ENCODE measurements around the gene TM9SF2. TPM values are rescaled to one million over a fixed set of nuclear protein-coding genes. Genes with fewer than 3 reads are reported as not detected.

Gene TM9SF2
- total RNA-seq, 4 donors from 2014 or later = 185 to 207 (median 200) TPM

DNA sequence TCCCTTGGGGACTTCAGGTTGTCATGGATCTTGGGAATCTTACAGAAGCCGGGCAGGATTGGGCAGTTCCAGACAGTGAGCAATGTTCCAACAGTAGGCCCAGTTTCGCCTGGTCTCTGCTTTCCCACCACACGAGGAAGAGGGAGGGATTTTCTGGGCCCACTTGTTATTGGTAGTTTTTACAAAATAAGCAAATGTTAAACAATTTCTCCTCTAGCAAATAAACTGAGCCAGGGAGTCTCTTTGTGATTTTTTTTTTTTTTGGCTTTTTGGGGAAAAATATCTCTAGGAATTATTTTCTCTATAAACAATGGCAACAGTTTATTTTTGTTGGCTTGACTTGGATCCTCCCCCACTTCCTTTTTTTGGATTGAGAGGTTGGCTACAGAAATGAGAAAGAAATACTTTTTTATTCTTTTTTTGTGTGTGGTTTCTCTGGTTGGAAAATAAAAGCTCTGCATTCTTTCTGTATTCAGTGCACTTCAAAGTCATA lies 89.3 kb downstream of the TM9SF2 start:
- Histone ChIP-seq H3K27me3 (no peaks in the 10 kb centered on the region), H3K27ac (no peak overlapping the region), H3K4me1 (no peaks in the 10 kb centered on the region), H3K9me3 (no peaks in the 10 kb centered on the region), H3K4me3 (replicated peaks in 1 of 3) (no peak overlapping the region), H3K36me3 (no peaks in the 10 kb centered on the region)
- TF ChIP-seq, protein P1, sequence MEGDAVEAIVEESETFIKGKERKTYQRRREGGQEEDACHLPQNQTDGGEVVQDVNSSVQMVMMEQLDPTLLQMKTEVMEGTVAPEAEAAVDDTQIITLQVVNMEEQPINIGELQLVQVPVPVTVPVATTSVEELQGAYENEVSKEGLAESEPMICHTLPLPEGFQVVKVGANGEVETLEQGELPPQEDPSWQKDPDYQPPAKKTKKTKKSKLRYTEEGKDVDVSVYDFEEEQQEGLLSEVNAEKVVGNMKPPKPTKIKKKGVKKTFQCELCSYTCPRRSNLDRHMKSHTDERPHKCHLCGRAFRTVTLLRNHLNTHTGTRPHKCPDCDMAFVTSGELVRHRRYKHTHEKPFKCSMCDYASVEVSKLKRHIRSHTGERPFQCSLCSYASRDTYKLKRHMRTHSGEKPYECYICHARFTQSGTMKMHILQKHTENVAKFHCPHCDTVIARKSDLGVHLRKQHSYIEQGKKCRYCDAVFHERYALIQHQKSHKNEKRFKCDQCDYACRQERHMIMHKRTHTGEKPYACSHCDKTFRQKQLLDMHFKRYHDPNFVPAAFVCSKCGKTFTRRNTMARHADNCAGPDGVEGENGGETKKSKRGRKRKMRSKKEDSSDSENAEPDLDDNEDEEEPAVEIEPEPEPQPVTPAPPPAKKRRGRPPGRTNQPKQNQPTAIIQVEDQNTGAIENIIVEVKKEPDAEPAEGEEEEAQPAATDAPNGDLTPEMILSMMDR (IDR thresholded peaks at IDR 0.05) = no peak
- no peak for TF ChIP-seq POLR2A (IDR thresholded peaks at IDR 0.05)
- WGBS, 2 donors = 55 to 67% methylated on average over 3 of the region's 3 CpGs
- no peak for DNase-seq
- intact Hi-C loops (cut with DNase I) = no loop called here

DNA sequence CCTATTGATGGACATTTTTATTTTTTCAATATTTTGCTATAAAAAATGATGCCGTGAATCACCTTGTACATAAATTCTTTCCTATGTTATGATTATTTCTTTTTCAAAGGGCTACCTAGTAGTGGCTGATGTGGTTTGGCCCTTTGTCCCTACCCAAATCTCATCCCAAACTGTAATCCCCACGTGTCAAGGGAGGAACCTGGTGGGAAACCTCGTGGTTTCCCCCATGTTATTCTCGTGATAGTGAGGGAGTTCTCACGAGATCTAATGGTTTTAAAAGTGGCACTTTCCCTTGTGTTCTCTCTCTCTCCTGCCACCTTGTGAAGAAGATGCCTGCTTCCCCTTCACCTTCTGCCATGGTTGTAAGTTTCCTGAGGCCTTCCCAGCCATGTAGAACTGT lies 94.9 kb downstream of the TM9SF2 start:
- 80 to 85% methylated on average over 5 of the region's 5 CpGs for WGBS, 2 donors
- intact Hi-C loops (cut with DNase I) = no loop called here
- no peaks in the 10 kb centered on the region for H3K9me3 ChIP-seq
- no peaks in the 10 kb centered on the region for H3K36me3 ChIP-seq
- H3K4me3 ChIP-seq (replicated peaks in 1 of 3) = no peak overlapping the region
- H3K27me3 ChIP-seq = no peaks in the 10 kb centered on the region
- H3K4me1 ChIP-seq = no peaks in the 10 kb centered on the region
- TF ChIP-seq POLR2A (IDR thresholded peaks at IDR 0.05) = no peak
- TF ChIP-seq, protein P1 (IDR thresholded peaks at IDR 0.05) = no peak
- no peak for DNase-seq
- H3K27ac ChIP-seq = no peak overlapping the region

DNA sequence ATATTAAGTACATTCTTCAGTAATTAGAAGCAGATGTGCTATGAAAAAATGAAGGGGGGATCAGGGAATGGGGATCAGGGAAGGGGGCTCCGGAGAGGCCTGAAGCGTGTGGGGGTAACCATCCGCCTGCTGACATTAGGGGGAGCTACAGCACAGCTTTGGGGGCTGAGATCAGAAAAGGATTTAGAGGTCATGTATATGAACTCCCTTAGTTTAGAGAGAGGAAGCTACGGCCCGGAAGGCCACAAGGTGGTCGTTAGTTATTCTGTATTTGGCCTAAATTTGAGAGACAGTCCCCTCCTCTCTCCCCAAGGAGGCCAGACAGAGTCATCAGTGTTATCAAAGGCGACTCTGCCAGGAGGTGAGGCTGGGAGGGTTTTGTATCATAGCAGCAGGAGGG lies 99.0 kb downstream of the TM9SF2 start:
- intact Hi-C loops (cut with DNase I) = loop anchor here (10.0 kb wide), 1 partner anchor 96 kb away; the partner anchor contains the start of gene TM9SF2
- H3K27me3 ChIP-seq = no peaks in the 10 kb centered on the region
- H3K4me1 ChIP-seq = no peaks in the 10 kb centered on the region
- H3K9me3 ChIP-seq = no peaks in the 10 kb centered on the region
- H3K27ac ChIP-seq = no peak overlapping the region
- no peaks in the 10 kb centered on the region for H3K36me3 ChIP-seq
- 55 to 57% methylated on average over 7 of the region's 7 CpGs for WGBS, 2 donors
- TF ChIP-seq POLR2A (IDR thresholded peaks at IDR 0.05) = no peak
- TF ChIP-seq, protein P1 (IDR thresholded peaks at IDR 0.05) = no peak
- no peak for DNase-seq
- no peak overlapping the region for H3K4me3 ChIP-seq (replicated peaks in 1 of 3)

DNA sequence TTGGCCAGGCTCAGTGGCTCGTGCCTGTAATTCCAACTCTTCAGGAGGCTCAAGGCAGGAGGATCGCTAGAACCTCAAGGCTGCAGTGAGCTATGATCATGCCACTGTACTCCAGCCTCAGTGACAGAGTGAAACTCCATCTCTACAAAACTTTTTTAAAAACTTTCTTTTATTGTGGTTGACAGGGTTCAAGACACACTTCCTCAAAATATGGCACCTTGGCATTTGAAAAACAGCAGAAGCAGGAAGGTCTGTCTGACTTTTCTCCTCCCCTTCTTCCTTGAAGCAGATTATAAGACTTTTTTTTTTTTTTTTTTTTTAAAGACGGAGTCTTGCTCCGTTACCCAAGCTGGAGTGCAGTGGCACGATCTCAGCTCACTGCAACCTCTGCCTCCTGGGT lies 100.3 kb downstream of the TM9SF2 start:
- intact Hi-C loops (cut with DNase I) = loop anchor here (10.0 kb wide), 1 partner anchor 97 kb away; the partner anchor contains the start of gene TM9SF2
- Histone ChIP-seq H3K36me3 (no peaks in the 10 kb centered on the region), H3K4me3 (replicated peaks in 1 of 3) (no peak overlapping the region), H3K4me1 (peaks cover 0 to 8% of the 10 kb centered on the region in 2 donors), H3K27me3 (no peaks in the 10 kb centered on the region), H3K27ac (no peak overlapping the region), H3K9me3 (no peaks in the 10 kb centered on the region)
- DNase-seq = no peak
- WGBS, 2 donors = 85 to 86% methylated on average over 5 of the region's 5 CpGs
- TF ChIP-seq, protein P1 (IDR thresholded peaks at IDR 0.05) = no peak

DNA sequence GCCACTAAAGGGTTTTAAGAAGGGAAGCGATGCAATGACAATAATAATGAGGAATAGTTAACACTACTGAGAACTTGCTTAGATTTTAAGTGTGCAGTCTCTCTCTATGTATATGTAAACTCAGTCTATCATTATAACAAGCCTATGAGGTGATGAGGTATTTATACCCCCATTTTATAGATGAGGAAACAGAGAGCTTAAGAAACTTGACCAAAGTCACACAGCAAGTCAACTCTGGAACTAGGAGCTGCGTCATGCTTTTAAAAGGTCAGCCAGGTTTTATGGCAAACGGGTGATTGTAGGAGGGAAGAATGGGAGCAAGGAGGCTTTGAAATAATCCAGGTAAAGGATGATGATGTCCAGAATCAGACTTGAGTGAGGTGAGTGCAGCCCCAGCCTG lies 103.4 kb downstream of the TM9SF2 start:
- TF ChIP-seq, protein P1 (IDR thresholded peaks at IDR 0.05) = no peak
- TF ChIP-seq POLR2A (IDR thresholded peaks at IDR 0.05) = no peak
- H3K36me3 ChIP-seq = no peaks in the 10 kb centered on the region
- DNase-seq = no peak
- intact Hi-C loops (cut with DNase I) = loop anchor here (10.0 kb wide), 1 partner anchor 100 kb away; the partner anchor contains the start of gene TM9SF2
- 96 to 98% methylated on average over 3 of the region's 3 CpGs for WGBS, 2 donors
- H3K4me3 ChIP-seq (replicated peaks in 1 of 3) = no peak overlapping the region
- H3K27me3 ChIP-seq = no peaks in the 10 kb centered on the region
- H3K9me3 ChIP-seq = no peaks in the 10 kb centered on the region
- peaks cover 0 to 8% of the 10 kb centered on the region in 2 donors for H3K4me1 ChIP-seq
- H3K27ac ChIP-seq = no peak overlapping the region

Data from thyroid gland (tissue), 4 donors.